Fibroblast of villous mesenchyme (primary cell): Measurements from ENCODE around the gene IRF2. TPM values are rescaled to one million over a fixed set of nuclear protein-coding genes. Genes with fewer than 3 reads are reported as not detected.

ENCODE experiments used
- DNase-seq: peaks from one replicate; pipeline ENCODE4 v3.0.0-alpha.2; 2010; ENCODE audit warnings: low read depth
- H3K4me3 ChIP-seq: 2 replicates; pipeline ENCODE4 v1.5.1; 2011; ENCODE audit warnings: low read depth, mild to moderate bottlenecking, low read length
- total RNA-seq: library from RNA; depleted of rRNA; stranded (reverse); fragments of >200 nt; gene quantifications from 2 replicates; pipeline ENCODE4 v1.2.3, GENCODE V29; 2012
- TF ChIP-seq, protein P1 (sequence below): IDR thresholded peaks from 2 replicates; pipeline ENCODE4 v1.5.1; 2012; ENCODE audit warnings: low read depth, mild to moderate bottlenecking, low read length; ENCODE audit not compliant: insufficient read depth

IRF2 gene
- total RNA-seq, 1 donor, result 42.3 TPM

- no peak overlapping the region for H3K4me3 ChIP-seq
- TF ChIP-seq, protein P1, sequence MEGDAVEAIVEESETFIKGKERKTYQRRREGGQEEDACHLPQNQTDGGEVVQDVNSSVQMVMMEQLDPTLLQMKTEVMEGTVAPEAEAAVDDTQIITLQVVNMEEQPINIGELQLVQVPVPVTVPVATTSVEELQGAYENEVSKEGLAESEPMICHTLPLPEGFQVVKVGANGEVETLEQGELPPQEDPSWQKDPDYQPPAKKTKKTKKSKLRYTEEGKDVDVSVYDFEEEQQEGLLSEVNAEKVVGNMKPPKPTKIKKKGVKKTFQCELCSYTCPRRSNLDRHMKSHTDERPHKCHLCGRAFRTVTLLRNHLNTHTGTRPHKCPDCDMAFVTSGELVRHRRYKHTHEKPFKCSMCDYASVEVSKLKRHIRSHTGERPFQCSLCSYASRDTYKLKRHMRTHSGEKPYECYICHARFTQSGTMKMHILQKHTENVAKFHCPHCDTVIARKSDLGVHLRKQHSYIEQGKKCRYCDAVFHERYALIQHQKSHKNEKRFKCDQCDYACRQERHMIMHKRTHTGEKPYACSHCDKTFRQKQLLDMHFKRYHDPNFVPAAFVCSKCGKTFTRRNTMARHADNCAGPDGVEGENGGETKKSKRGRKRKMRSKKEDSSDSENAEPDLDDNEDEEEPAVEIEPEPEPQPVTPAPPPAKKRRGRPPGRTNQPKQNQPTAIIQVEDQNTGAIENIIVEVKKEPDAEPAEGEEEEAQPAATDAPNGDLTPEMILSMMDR, result no peak
- peak; percentile 89 for DNase-seq
Observed at GRCh38 chr4:184395971-184396391, 78.4 kb downstream of the IRF2 start.

DNA sequence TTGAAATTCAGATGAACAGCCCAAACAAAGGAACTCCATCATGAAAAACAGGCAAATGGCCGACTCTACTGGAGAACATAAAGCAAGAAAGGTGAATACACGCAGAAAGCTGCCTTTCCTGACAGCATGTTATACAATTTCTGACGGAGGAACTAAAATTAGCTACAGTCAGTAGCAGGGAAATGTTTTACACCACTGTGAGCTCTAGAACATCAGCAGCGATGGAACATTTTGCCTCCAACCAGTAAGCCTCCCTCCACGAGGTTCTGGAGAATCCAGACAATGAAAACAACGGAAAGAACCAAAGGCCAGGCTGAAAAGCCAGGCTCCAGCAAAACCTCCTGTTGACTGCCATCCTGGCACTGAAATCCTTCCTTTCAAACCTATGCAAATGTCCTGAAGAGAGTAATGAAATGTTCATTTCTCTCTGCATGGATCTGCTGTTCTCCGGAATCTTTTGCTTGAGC is 78.9 kb downstream of the IRF2 start:
- TF ChIP-seq, protein P1, result no peak
- peak; percentile 19 for DNase-seq
- no peak overlapping the region for H3K4me3 ChIP-seq

DNA sequence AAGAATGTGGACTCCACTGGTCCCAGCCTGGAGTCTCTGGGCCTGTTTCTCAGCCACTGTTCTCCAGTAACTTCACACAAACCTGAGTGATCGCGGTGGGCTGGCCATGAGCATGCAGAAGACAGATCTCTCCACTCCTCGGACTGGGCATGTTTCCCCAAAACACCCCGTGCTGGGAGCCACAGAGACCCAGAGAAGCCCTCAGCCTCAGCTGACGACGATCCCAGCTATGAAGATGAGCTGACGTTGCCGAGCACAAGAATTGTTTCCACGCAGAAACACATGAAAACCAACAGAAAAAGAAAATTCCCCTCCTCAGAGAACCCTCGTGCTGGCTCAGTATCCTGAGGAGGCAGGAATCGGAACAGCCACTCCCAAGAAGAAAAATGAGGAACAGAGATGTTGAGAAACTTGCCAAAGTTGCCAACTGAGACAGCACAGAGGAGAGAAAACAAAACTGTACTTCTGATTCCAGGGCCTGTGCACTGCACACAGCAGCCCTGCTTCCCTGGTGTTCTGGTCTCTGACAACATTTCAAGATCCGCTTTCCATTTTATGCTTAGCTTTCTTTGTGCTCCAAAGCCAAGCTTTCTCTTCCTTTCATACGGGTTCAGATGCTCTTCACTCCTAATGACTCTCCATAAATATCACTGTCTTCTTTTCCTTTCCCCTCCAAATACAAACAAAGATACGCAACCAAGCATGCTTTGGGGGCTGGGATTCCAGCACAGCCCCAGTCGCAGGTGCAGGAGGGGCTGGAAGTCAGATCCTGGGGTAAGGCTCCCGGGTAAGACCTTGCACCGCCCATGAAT is 81.4 kb downstream of the IRF2 start:
- no peak overlapping the region for H3K4me3 ChIP-seq
- no peak for DNase-seq
- TF ChIP-seq, protein P1, result no peak

- TF ChIP-seq, protein P1, result no peak
- DNase-seq, result no peak
- no peak overlapping the region for H3K4me3 ChIP-seq
Observed at GRCh38 chr4:184392316-184392715, 82.0 kb downstream of the IRF2 start.

DNA sequence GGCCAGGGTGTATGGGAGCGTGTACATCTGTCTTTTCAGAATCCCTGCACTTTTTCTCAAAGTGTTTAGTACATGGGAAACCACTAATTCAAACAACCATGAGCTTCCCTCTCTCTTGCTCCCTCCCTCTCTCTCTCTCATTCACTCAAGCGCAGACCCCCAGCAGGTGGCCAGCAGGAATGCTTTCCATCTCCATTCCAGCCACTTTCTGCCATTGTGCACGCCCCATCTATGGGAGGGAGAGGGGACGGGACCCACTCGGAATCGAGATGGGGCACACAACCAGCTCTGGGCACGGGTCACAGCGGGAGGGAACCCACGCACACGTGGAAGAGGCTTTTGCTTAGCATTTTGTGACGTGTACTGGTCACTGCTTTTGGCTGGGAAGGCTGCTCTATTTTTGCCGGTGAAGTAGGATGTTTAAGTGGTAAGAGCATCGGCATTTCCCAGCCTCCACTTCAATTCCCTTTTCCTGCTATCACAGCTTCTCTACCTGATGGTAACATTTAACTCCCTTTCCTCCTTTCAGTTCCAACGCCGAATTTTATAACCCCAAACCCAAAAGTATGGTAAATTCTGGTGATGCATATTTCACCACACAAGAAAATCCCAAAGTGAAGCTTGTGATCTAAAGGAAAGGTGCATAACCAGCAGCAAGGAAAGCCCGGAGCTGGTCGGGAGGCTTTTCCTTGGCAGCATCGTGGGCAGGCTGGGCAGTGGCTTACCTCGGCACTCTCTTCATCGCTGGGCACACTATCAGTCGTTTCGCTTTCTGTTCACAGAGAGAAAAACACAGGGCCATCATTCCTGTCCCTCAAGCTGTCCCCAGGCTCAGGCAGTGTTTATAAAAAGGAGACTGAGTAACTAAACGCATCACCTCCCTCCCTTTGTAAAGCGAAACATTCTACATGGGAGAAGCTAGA is 84.1 kb downstream of the IRF2 start:
- no peak overlapping the region for H3K4me3 ChIP-seq
- DNase-seq, result no peak
- TF ChIP-seq, protein P1, result no peak

- no peak overlapping the region for H3K4me3 ChIP-seq
- DNase-seq, result no peak
- TF ChIP-seq, protein P1, result no peak
Observed at GRCh38 chr4:184388106-184388505, 86.2 kb downstream of the IRF2 start.
